ENCODE results near the gene EFNA5. TPM values are rescaled to one million over a fixed set of nuclear protein-coding genes. Genes with fewer than 3 reads are reported as not detected.

The EFNA5 gene
- total RNA-seq, 4 donors from 2014 or later, result 21.3 to 47.0 (median 29.3) TPM

- Histone ChIP-seq H3K36me3 (no peaks in the 10 kb centered on the region), H3K4me1 (peaks cover 15% of the 10 kb centered on the region), H3K27ac (no peak overlapping the region), H3K27me3 (no peaks in the 10 kb centered on the region), H3K4me3 (no peak overlapping the region), H3K9me3 (no peaks in the 10 kb centered on the region)
- TF ChIP-seq EP300 (IDR thresholded peaks at IDR 0.05), result no peak
- TF ChIP-seq CTCF (IDR thresholded peaks at IDR 0.05), result no peak
- TF ChIP-seq POLR2A (IDR thresholded peaks at IDR 0.05), result no peak
- 72% methylated on average over 4 of the region's 4 CpGs for WGBS
- no peak for DNase-seq (ENCODE audit: low spot score in 2 of 2)
Measured at GRCh38 chr5:107598958-107599357, 71.8 kb downstream of the EFNA5 start.

GRCh38 chr5:107597803-107598202, 72.9 kb downstream of the EFNA5 start:
- no peak for DNase-seq (ENCODE audit: low spot score in 2 of 2)
- Histone ChIP-seq H3K27ac (no peak overlapping the region), H3K36me3 (no peaks in the 10 kb centered on the region), H3K27me3 (no peaks in the 10 kb centered on the region), H3K4me3 (no peak overlapping the region), H3K9me3 (no peaks in the 10 kb centered on the region), H3K4me1 (peaks cover 18% of the 10 kb centered on the region)
- no peak for TF ChIP-seq POLR2A (IDR thresholded peaks at IDR 0.05)
- no peak for TF ChIP-seq POLR2AphosphoS5 (IDR thresholded peaks at IDR 0.05)
- no peak for TF ChIP-seq CTCF (IDR thresholded peaks at IDR 0.05)
- no peak for TF ChIP-seq EP300 (IDR thresholded peaks at IDR 0.05)
- WGBS, result 94% methylated on average over 3 of the region's 3 CpGs

GRCh38 chr5:107597247-107597646, 73.5 kb downstream of the EFNA5 start:
- H3K27me3 ChIP-seq, result no peaks in the 10 kb centered on the region
- WGBS, result 62% methylated on average over 3 of the region's 3 CpGs
- H3K9me3 ChIP-seq, result no peaks in the 10 kb centered on the region
- no peak overlapping the region for H3K27ac ChIP-seq
- no peak overlapping the region for H3K4me3 ChIP-seq
- no peaks in the 10 kb centered on the region for H3K36me3 ChIP-seq
- H3K4me1 ChIP-seq, result peaks cover 18% of the 10 kb centered on the region
- no peak for DNase-seq (ENCODE audit: low spot score in 2 of 2)
- TF ChIP-seq POLR2AphosphoS5 (IDR thresholded peaks at IDR 0.05) (no peak), CTCF (IDR thresholded peaks at IDR 0.05) (no peak), EP300 (IDR thresholded peaks at IDR 0.05) (no peak), POLR2A (IDR thresholded peaks at IDR 0.05) (no peak)

GRCh38 chr5:107594253-107595045, 76.3 kb downstream of the EFNA5 start:
- peak overlapping the region; percentile 68 for H3K27ac ChIP-seq
- H3K27me3 ChIP-seq, result no peaks in the 10 kb centered on the region
- WGBS, result 50% methylated on average over 4 of the region's 4 CpGs
- TF ChIP-seq POLR2AphosphoS5 (IDR thresholded peaks at IDR 0.05), result no peak
- peaks cover 15% of the 10 kb centered on the region for H3K4me1 ChIP-seq
- H3K36me3 ChIP-seq, result no peaks in the 10 kb centered on the region
- no peak for DNase-seq (ENCODE audit: low spot score in 2 of 2)
- H3K9me3 ChIP-seq, result no peaks in the 10 kb centered on the region
- H3K4me3 ChIP-seq, result no peak overlapping the region

GRCh38 chr5:107593009-107593408, 77.7 kb downstream of the EFNA5 start:
- H3K27ac ChIP-seq, result no peak overlapping the region
- H3K4me3 ChIP-seq, result no peak overlapping the region
- H3K27me3 ChIP-seq, result no peaks in the 10 kb centered on the region
- peaks cover 15% of the 10 kb centered on the region for H3K4me1 ChIP-seq
- no peak for DNase-seq (ENCODE audit: low spot score in 2 of 2)
- no peaks in the 10 kb centered on the region for H3K36me3 ChIP-seq
- WGBS, result 54% methylated on average over 3 of the region's 3 CpGs
- TF ChIP-seq CTCF (IDR thresholded peaks at IDR 0.05), result no peak
- no peak for TF ChIP-seq EP300 (IDR thresholded peaks at IDR 0.05)
- TF ChIP-seq POLR2AphosphoS5 (IDR thresholded peaks at IDR 0.05), result no peak
- no peak for TF ChIP-seq POLR2A (IDR thresholded peaks at IDR 0.05)
- H3K9me3 ChIP-seq, result no peaks in the 10 kb centered on the region

Data from suprapubic skin (tissue), 4 donors.